Stimulated activated CD4-positive, alpha-beta T cell treated with anti-CD3 and anti-CD28 coated beads, Interleukin-2, amount 100 ng/mL, for 48 hours (primary cell): Measurements from ENCODE around the gene KDM4C.

ENCODE experiments used
- DNase-seq, 2 donors: peaks; one replicate each; pipeline ENCODE4 v3.0.0-alpha.2; 2020

Gene KDM4C

DNA sequence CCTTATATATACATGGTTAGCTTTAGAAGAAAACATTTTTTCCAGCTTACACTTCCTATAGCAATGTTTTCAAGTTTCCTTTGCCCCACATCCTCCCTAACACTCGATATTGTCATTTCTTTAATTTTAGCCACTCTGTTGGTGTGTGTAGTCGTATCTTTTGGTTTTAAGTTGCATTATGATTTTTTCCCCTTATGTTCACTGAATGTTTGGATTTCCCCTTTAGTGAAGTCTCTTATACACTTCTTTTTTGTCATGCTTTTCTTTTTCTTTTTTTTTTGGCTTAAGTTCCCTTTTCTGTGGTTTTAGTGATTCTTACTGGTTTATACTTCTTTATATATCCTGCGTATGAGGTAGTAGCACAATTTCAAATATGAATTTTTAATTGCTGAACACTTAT is 58.8 kb downstream of the KDM4C start:
- no peak for DNase-seq

- no peak for DNase-seq
Measured at GRCh38 chr9:6818292-6818922, 60.6 kb downstream of the KDM4C start.

DNA sequence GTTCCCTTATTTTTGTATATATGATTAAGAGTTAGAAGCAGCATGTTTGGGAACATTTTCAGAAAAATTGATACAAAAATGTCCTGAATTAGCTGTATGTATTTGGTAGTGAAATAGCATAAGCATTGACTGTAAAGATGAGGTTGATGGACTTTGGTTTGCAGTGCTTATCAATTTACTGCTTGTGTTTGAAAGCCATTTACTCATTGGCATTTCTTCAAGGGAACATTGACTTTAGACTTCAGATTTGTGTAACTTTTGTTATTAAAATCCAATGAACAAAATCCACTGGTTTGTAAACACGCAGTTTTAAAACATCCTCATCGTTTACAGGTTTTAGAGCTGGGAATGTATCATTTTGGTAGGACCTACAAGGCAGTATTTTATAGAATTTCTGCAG is 61.3 kb downstream of the KDM4C start:
- DNase-seq = no peak

DNA sequence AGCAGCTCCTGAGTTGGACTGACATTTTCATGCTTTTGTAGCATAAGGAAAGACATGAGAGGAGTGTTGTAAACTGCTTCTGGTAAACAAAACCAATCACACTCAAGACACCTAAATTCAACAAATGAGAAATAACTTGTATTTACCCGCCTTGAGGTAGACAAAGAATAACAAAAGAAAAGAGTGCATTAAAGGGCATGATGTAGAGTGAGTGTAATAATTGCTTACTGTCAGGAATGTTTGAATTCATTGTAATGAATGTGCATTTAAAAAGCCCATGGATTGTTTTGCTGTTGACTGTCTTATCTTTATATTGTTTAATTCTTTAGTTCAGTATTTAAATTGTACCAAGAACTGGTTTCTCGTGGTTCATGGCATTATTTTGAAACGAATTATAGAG is 61.8 kb downstream of the KDM4C start:
- no peak for DNase-seq

DNA sequence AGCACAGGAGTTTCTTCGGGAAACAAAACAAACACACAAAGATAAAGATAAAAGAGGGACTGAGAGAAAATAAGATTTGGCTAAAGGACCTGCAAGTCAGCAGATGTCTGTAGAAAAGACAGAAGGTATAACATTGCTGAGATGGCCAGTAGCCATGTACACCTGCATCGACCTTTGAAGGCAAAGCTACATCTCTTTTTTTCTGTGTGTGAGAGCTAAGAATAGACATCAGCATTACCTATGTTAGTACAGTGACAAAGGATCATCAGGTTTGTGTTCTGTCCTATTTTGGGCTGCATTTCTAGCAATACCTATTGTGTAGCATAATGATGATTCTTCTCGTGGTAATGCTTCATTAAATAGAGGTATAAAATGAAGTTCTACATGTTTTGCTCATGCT is 64.9 kb downstream of the KDM4C start:
- DNase-seq = no peak

DNA sequence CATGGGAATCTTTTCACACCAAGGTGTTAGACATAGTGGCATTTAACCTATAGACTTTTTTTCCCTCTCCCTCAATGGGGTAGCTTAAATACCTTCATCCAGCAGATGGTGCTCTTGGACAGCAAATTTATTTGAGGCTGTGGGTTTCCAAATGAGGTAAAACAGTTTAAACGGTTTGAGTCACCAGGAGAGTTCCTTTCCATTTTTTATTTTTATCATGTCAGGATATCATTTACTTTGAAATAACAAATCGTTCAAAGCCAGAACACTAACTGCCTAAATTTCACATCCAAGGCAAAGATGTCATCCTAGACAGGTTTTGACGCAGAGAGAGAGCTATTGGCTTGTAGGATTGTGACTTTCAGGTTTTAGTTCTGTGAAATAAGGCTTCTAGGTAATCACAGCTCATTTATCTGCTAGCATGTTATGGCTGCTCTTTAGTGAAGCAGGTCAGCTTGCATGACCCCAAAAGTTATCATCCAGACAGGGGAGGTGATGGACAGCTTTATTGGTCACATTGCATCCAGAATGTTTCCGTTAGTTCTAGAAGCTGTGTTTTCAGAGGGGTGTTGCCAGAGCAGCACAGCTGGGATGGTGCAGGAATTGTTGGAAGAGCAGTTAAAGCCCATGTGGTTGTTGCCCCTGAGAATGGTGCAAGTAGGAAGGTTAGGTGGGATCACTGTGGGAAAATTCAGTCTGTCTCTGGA is 69.8 kb downstream of the KDM4C start:
- peak; percentile 36 to 37 for DNase-seq

- DNase-seq = no peak
Measured at GRCh38 chr9:6829027-6829426, 71.3 kb downstream of the KDM4C start.

DNA sequence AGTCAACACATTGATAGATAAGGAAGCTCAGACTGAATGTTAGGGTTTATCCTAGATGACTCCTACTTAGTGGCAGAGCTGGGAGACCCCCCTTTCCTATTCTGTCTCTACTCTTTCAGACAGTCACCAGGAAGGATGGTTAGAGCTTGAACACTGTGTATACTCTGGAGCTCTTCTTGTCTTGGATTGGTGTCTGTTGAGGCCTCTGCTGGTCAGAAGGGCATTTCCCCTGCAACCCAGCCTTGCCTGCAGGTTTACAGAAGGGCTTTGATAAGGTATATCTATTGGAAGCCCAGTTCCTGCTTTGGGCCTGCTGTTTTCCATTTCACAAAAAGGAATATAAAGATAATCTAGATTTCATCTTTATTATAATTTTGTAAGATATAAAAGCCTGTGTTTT is 71.8 kb downstream of the KDM4C start:
- DNase-seq = no peak

DNA sequence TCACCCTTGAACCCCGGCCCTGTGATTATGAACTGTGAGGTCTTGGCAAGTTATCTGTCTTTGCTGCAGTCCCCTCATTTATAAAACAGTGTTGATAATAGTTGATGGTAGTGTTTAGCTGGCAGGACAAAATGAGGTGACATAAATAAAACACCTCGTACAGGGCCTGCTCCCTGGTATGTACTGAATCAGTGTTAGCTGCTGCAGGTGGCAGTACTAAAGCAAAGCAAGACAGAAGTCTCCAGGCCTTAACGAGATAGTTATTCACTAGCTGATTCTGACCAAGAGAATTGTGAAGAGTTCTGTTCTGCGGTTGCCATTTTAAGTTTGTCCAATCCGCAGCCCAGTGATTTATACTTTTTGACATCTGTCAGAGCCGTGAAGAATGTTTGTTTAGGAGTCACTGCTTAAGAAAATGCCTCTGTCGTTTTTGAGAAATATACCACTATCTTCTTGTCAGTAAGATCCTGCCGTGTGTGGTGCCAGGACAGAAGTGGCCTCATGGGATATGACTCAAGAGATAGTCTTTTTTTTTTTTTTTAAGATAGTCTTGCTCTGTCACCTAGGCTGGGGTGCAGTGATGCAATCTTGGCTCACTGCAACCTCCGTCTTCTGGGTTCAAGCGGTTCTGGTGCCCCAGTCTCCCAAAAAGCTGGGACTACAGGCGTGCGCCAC is 75.9 kb downstream of the KDM4C start:
- DNase-seq = no peak

DNA sequence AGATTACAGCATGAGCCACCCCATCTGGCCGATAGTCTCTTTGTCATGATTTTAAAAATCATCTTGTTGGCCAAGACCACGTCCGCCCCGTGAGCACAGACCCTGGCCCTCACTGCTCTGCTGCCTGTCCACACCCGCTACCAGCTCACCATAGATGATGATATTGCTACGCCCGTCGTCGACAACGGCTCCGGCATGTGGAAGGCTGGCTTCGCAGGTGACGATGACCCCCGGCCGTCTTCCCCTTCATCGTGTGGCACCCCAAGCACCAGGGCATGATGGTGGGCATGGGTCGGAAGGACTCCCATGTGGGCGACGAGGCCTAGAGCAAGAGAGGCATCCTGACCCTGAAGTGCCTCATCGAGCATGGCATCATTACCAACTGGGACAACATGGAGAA is 76.5 kb downstream of the KDM4C start:
- DNase-seq = no peak

DNA sequence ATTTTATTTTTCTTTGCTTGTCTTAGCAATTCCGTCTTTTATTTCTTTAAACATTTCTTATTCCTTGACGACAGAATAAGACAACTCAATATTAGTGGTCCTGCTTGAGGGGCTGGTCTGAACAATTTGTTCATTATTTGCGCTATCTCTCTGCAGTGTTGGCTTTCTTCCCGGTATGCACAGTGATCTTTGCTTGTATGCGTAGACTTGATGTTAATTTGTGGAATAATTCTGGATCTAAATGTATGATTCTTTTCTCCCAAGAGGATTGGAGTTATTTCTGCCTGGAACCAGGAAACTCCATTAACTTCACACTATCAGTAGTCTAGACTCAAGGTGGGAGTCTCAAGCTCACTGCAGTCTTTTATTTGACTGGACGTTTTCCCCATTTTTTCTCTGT is 80.4 kb downstream of the KDM4C start:
- no peak for DNase-seq

DNA sequence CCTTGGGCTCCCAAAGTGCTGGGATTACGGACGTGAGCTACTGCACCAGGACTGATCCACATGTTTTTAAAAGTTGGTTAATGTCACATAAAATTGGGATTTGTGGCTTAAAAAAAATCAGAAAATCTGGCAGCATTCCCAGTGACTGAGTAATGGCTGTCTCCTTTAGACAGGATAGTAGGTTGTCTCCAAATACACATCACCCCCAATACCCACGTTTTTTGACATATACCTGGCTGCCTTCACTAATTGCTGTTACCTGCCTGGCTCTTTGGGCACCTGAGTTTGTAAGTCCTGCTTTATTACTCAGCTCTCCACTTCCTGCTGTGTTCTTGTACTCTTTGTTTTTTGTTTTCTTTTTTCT is 84.8 kb downstream of the KDM4C start:
- DNase-seq = no peak

GRCh38 chr9:6843742-6844141 is 86.0 kb downstream of the KDM4C start:
- no peak for DNase-seq

DNA sequence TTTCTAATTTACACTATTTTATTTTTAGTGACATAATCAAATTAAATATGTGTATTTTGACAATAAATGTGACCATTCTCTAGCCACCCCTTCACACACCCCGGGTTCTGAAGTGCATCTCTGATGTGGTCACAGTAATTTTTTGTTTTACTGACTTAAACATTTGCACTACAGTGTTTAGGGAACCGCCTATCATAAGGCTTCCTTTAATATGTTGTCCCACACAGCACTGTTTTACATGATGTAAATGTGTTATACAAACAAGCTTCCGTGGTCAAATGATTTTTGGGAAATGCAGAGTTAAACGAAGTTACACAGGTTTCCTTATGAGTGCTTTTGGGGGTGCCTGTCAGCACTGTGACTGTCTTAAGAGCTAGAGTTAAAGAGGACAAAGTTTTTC is 86.5 kb downstream of the KDM4C start:
- DNase-seq = no peak

DNA sequence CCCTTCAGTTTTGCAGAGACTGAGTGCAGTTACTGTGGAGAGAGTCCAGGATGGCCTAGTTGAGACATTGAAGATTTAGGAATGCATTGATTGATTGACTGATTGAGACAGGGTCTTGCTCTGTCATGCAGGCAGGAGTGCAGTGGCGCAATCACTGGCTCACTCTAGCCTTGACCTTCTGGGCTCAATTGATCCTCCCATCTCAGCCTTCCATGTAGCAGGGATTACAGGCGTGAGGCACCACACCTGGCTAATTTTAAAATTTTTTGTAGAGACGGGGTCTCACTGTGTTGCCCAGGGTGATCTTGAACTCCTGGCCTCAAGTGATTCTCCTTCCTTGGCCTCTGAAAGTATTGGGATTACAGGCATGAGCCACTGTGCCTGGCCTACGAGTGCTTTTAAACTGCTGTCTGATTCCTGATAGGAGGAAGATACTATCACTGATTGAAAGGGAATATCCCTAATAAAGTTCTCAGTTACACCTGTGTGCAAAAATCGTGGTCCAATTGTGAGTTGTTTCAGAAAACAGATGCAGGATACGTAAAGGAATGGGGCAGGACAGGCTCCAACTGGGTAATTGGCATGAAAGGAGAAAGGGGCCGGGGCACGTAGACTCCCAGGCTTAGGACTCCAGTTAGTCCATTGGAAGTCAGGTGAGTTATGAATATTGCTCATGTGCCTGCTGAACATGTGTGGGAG is 87.5 kb downstream of the KDM4C start:
- DNase-seq = no peak

GRCh38 chr9:6845880-6846279 is 88.1 kb downstream of the KDM4C start:
- no peak for DNase-seq

DNA sequence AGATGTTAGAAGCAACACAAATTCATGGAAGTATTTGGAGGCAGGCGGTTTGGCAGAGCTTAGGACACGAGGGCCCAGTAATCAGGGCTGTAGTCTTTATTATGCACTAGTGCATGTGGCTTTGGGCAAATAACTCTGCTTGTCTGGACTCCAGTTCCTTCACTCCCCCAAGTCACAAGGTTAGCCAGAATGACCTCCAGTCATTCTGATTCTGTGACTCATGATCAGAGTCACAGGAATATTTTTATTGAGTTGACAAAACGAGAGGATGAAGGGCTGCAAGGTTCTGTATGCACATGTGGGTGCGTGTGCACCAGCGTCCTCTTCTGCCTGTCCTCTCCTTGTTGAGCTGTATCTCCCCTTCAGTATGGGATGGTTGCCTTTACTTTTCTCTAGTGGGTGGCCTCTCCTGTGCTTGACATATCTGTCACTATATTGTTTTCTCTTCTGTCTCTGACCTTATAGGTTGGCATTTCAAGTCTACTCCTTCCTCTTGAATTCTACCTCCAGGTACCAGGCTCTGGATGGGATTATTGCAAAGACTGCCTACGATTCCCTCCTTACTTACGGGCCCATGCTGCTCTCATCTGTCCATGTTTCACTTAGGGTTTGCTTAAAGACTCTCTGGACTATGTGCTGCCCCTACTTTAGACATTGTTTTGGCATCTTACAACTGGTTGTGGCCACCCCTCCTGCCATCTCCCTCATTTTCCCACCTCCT is 94.6 kb downstream of the KDM4C start:
- no peak for DNase-seq

- DNase-seq = no peak
Measured at GRCh38 chr9:6855860-6856259, 98.1 kb downstream of the KDM4C start.

DNA sequence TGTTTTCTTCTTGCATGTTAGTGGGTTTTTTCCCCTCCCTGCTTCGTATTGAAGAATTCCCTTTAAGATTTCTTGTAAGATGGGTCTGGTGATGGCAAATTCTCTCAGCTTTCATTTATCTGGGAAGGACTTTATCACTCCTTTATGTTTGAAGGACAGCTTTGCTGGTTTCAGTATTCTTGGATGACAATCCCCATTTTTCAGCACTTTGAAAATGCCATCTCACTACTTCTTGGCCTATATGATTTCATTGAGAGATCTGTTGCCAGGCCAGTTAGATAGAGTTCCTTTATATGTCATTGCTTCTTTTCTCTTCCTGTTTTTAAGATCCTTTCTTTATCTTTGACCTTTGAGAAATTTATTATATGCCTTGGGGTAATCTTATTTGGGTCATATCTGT is 106.3 kb downstream of the KDM4C start:
- DNase-seq = no peak

- DNase-seq = no peak
Measured at GRCh38 chr9:6869081-6869948, 111.5 kb downstream of the KDM4C start.

- no peak for DNase-seq
Measured at GRCh38 chr9:6870149-6870548, 112.4 kb downstream of the KDM4C start.
